ENCODE measurements around the gene GPS1. TPM values are rescaled to one million over a fixed set of nuclear protein-coding genes. Genes with fewer than 3 reads are reported as not detected.

GPS1 gene
- total RNA-seq, 1 donor from 2014 or later: 102 TPM

- H3K9me3 Mint-ChIP-seq (ENCODE audit: unreplicated experiment): no peaks in the 10 kb centered on the region
- Histone ChIP-seq H3K27ac (ENCODE audit: low read depth, low read length) (peak overlapping the region; percentile 57), H3K9ac (ENCODE audit: low read length) (peak overlapping the region; percentile 42), H3K36me3 (ENCODE audit: insufficient read depth, low read length) (no peaks in the 10 kb centered on the region), H3K79me2 (ENCODE audit: insufficient read depth, low read length) (no peaks in the 10 kb centered on the region), H3K27me3 (ENCODE audit: insufficient read depth, low read length) (no peaks in the 10 kb centered on the region), H3K9me3 (ENCODE audit: insufficient read depth, low read depth, low read length) (no peaks in the 10 kb centered on the region), H2AFZ (ENCODE audit: low read depth, low read length) (no peak overlapping the region), H3K4me2 (ENCODE audit: low read length) (peak overlapping the region; percentile 69), H3K4me3 (ENCODE audit: insufficient read depth, low read depth, low read length) (no peak overlapping the region), H3K4me1 (ENCODE audit: insufficient read depth, low read length) (peaks cover 46% of the 10 kb centered on the region), H4K20me1 (ENCODE audit: insufficient read depth, low read length) (peaks cover 20% of the 10 kb centered on the region)
- DNase-seq (ENCODE audit: low read depth) (no peak), FAIRE-seq (no peak)
- peaks cover 20% of the 10 kb centered on the region for H3K4me1 Mint-ChIP-seq (ENCODE audit: low read depth, unreplicated experiment)
- no peak for TF ChIP-seq CTCF (IDR thresholded peaks at IDR 0.05; ENCODE audit: insufficient read depth, low read depth, low read length)
- TF ChIP-seq EZH2 (IDR thresholded peaks at IDR 0.05; ENCODE audit: insufficient read depth, low read length): no peak
- H3K36me3 Mint-ChIP-seq (ENCODE audit: low read depth, unreplicated experiment): no peaks in the 10 kb centered on the region
- H3K27me3 Mint-ChIP-seq (ENCODE audit: low read depth, unreplicated experiment): no peaks in the 10 kb centered on the region
- no peak overlapping the region for H3K4me3 Mint-ChIP-seq (ENCODE audit: unreplicated experiment)
- H3K27ac Mint-ChIP-seq (ENCODE audit: unreplicated experiment): peak overlapping the region; percentile 26
Observed at GRCh38 chr17:82004517-82005455, 46.9 kb upstream of the GPS1 start.

DNA sequence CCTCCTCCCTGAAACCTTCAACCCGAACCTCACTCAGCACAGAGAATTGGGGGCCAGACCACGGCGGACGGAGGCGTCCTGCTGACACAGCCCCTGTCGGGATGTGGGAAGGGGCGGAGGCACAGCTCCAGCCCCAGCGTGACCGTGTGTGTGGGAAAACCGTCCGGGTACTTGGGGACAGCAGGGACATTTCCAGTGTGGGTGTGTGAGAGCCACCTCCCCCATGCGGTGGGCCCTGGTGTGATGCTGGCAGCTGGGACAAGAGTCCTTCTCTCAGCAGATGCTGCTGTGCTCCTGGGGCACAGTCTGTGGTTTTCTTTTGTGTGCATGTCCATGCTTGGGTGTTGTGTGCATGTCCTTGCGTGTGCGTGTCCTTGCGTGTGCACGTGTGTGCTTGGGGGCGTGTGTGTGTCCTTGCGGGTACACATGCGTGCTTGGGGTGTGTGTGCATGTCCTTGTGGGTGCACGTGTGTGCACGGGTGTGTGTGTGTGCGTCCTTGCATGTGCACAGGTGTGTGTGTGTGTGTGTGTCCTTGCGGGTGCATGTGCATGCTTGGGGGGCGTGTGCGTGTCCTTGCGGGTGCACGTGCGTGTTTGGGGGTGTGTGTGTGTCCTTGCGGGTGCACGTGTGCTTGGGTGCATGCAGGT, 45.9 kb upstream of the GPS1 start:
- H3K36me3 Mint-ChIP-seq (ENCODE audit: low read depth, unreplicated experiment): no peaks in the 10 kb centered on the region
- Histone ChIP-seq H3K36me3 (ENCODE audit: insufficient read depth, low read length) (no peaks in the 10 kb centered on the region), H3K9me3 (ENCODE audit: insufficient read depth, low read depth, low read length) (no peaks in the 10 kb centered on the region), H3K4me2 (ENCODE audit: low read length) (peak overlapping the region; percentile 28), H3K27me3 (ENCODE audit: insufficient read depth, low read length) (no peaks in the 10 kb centered on the region), H3K4me3 (ENCODE audit: insufficient read depth, low read depth, low read length) (no peak overlapping the region), H2AFZ (ENCODE audit: low read depth, low read length) (no peak overlapping the region), H3K4me1 (ENCODE audit: insufficient read depth, low read length) (peaks cover 46% of the 10 kb centered on the region), H3K9ac (ENCODE audit: low read length) (no peak overlapping the region), H3K27ac (ENCODE audit: low read depth, low read length) (no peak overlapping the region), H4K20me1 (ENCODE audit: insufficient read depth, low read length) (peaks cover 13% of the 10 kb centered on the region), H3K79me2 (ENCODE audit: insufficient read depth, low read length) (no peaks in the 10 kb centered on the region)
- no peaks in the 10 kb centered on the region for H3K27me3 Mint-ChIP-seq (ENCODE audit: low read depth, unreplicated experiment)
- DNase-seq (ENCODE audit: low read depth) (no peak), FAIRE-seq (no peak)
- TF ChIP-seq EZH2 (IDR thresholded peaks at IDR 0.05; ENCODE audit: insufficient read depth, low read length) (no peak), CTCF (IDR thresholded peaks at IDR 0.05; ENCODE audit: insufficient read depth, low read depth, low read length) (no peak)
- H3K27ac Mint-ChIP-seq (ENCODE audit: unreplicated experiment): peak overlapping the region; percentile 47
- peak overlapping the region; percentile 76 for H3K4me3 Mint-ChIP-seq (ENCODE audit: unreplicated experiment)
- H3K4me1 Mint-ChIP-seq (ENCODE audit: low read depth, unreplicated experiment): peaks cover 18% of the 10 kb centered on the region
- no peaks in the 10 kb centered on the region for H3K9me3 Mint-ChIP-seq (ENCODE audit: unreplicated experiment)
